Measurements from ENCODE around the gene GJB6. TPM values are rescaled to one million over a fixed set of nuclear protein-coding genes. Genes with fewer than 3 reads are reported as not detected.

Gene GJB6
- total and polyA plus RNA-seq, 2 donors (not counting 3 experiments of a cell fraction or from before 2014, with no cell fraction given): not detected

- no peak overlapping the region for H3K27ac ChIP-seq (ENCODE audit: insufficient read depth, low read depth, low read length)
- dilution Hi-C loops (cut with MboI; ENCODE audit: extremely low pct_ligation_motif_present, low sequenced_read_pairs): no loop called here
- no peaks in the 10 kb centered on the region for H4K20me1 ChIP-seq (replicated peaks; ENCODE audit: control insufficient read depth, extremely low read depth, insufficient read depth, low read length)
- H2AFZ ChIP-seq (ENCODE audit: low read depth, low read length): no peak overlapping the region
- H3K27me3 ChIP-seq (ENCODE audit: control insufficient read depth in 2 of 2, insufficient read depth in 2 of 2, low read length in 2 of 2): peaks cover 5 to 8% of the 10 kb centered on the region in 2 experiments
- H3K9me3 ChIP-seq (replicated peaks; ENCODE audit: control insufficient read depth, insufficient read depth, low read length): no peaks in the 10 kb centered on the region
- CTCF ChIA-PET: no interaction called here
- H3K9me1 ChIP-seq (replicated peaks; ENCODE audit: control insufficient read depth, extremely low read depth, insufficient read depth, low read length): no peaks in the 10 kb centered on the region
- POLR2A ChIA-PET: no interaction called here
- intact Hi-C loops (cut with micrococcal nuclease): no loop called here
- DNase-seq (ENCODE audit: low read depth, low spot score): no peak
- H3K4me2 ChIP-seq (ENCODE audit: insufficient read depth, low read length): no peak overlapping the region
- no peaks in the 10 kb centered on the region for H3K79me2 ChIP-seq (ENCODE audit: control insufficient read depth, insufficient read depth, low read length)
- H3K4me3 ChIP-seq (replicated peaks in 1 of 3; ENCODE audit: insufficient read depth in 1 of 3, low read depth in 1 of 3, low read length in 3 of 3): no peak overlapping the region
- BruUV-seq (replicated peaks): no TSS peak
- FAIRE-seq: no peak
- H3K36me3 ChIP-seq (ENCODE audit: control insufficient read depth in 2 of 2, extremely low read depth in 1 of 2, insufficient read depth in 2 of 2, low read length in 2 of 2): no peaks in the 10 kb centered on the region
- H3K9ac ChIP-seq (replicated peaks; ENCODE audit: extremely low read depth, insufficient read depth, low read length): no peak overlapping the region
- TF ChIP-seq JUN (IDR thresholded peaks at IDR 0.05; ENCODE audit: borderline replicate concordance, insufficient read depth, insufficient read length, low read depth): no peak
- no peaks in the 10 kb centered on the region for H3K4me1 ChIP-seq (ENCODE audit: control insufficient read depth, extremely low read depth, insufficient read depth, low read length)
Observed at GRCh38 chr13:20221772-20222171, 10.3 kb downstream of the GJB6 start.

- intact Hi-C loops (cut with micrococcal nuclease): no loop called here
- peaks cover 6 to 11% of the 10 kb centered on the region in 2 experiments for H3K27me3 ChIP-seq (ENCODE audit: control insufficient read depth in 2 of 2, insufficient read depth in 2 of 2, low read length in 2 of 2)
- FAIRE-seq: no peak
Observed at GRCh38 chr13:20219577-20219976, 12.5 kb downstream of the GJB6 start.

More at GRCh38 chr13:20219577-20219976, 12.5 kb downstream of the GJB6 start:
- no peak for DNase-seq (ENCODE audit: low read depth, low spot score)
- H3K4me3 ChIP-seq (replicated peaks in 1 of 3; ENCODE audit: insufficient read depth in 1 of 3, low read depth in 1 of 3, low read length in 3 of 3): no peak overlapping the region
- no peaks in the 10 kb centered on the region for H3K9me1 ChIP-seq (replicated peaks; ENCODE audit: control insufficient read depth, extremely low read depth, insufficient read depth, low read length)
- no peak overlapping the region for H3K9ac ChIP-seq (replicated peaks; ENCODE audit: extremely low read depth, insufficient read depth, low read length)
- CTCF ChIA-PET: no interaction called here
- POLR2A ChIA-PET: no interaction called here
- H3K36me3 ChIP-seq (ENCODE audit: control insufficient read depth in 2 of 2, extremely low read depth in 1 of 2, insufficient read depth in 2 of 2, low read length in 2 of 2): no peaks in the 10 kb centered on the region
- TF ChIP-seq MYC (IDR thresholded peaks at IDR 0.05; ENCODE audit: low read depth, low read length): no peak
- no peak for TF ChIP-seq GATA2 (IDR thresholded peaks at IDR 0.05; ENCODE audit: insufficient read depth, insufficient read length, low read depth, low read length)
- H3K27ac ChIP-seq (ENCODE audit: insufficient read depth, low read depth, low read length): no peak overlapping the region
- no peak overlapping the region for H3K4me2 ChIP-seq (ENCODE audit: insufficient read depth, low read length)
- dilution Hi-C loops (cut with MboI; ENCODE audit: extremely low pct_ligation_motif_present, low sequenced_read_pairs): no loop called here
- H3K4me1 ChIP-seq (ENCODE audit: control insufficient read depth, extremely low read depth, insufficient read depth, low read length): no peaks in the 10 kb centered on the region
- BruUV-seq (replicated peaks): no TSS peak
- H4K20me1 ChIP-seq (replicated peaks; ENCODE audit: control insufficient read depth, extremely low read depth, insufficient read depth, low read length): no peaks in the 10 kb centered on the region
- no peak overlapping the region for H2AFZ ChIP-seq (ENCODE audit: low read depth, low read length)
- no peaks in the 10 kb centered on the region for H3K9me3 ChIP-seq (replicated peaks; ENCODE audit: control insufficient read depth, insufficient read depth, low read length)
- no peaks in the 10 kb centered on the region for H3K79me2 ChIP-seq (ENCODE audit: control insufficient read depth, insufficient read depth, low read length)
